GM23338 (cell line): ENCODE measurements around the gene RALGPS1. TPM values are rescaled to one million over a fixed set of nuclear protein-coding genes. Genes with fewer than 3 reads are reported as not detected.

Experiments
- ATAC-seq: fragments of 200-7000 bp; cut with Tn5 transposase; 3 replicates; pipeline ENCODE4 v1.9.1; 2020
- DNase-seq: peaks from one replicate; pipeline ENCODE4 v3.0.0-alpha.2; 2015; ENCODE audit warnings: low spot score
- H2AFZ ChIP-seq: fragments of 200-600 bp; sonication (generic); 2 replicates; pipeline ENCODE4 v1.8.0; 2016; ENCODE audit warnings: antibody characterized with exemption, mild to moderate bottlenecking, moderate library complexity
- H3F3A ChIP-seq: fragments of 200-600 bp; sonication (generic); replicated peaks from 2 replicates; pipeline ENCODE4 v1.8.0; 2017; ENCODE audit warnings: antibody characterized with exemption, mixed run types, low read depth
- H3K27ac ChIP-seq: fragments of 200-600 bp; sonication (generic); 2 replicates; pipeline ENCODE4 v1.6.1; 2016; ENCODE audit warnings: low read depth
- H3K27me3 ChIP-seq: fragments of 200-600 bp; sonication (generic); 2 replicates; pipeline ENCODE4 v1.8.0; 2016; ENCODE audit warnings: mild to moderate bottlenecking, mixed run types, moderate library complexity; ENCODE audit not compliant: insufficient read depth
- H3K36me3 ChIP-seq: fragments of 200-600 bp; sonication (generic); 2 replicates; pipeline ENCODE4 v1.8.0; 2016; ENCODE audit warnings: mild to moderate bottlenecking; ENCODE audit not compliant: insufficient read depth
- H3K4me1 ChIP-seq: fragments of 200-600 bp; sonication (generic); 2 replicates; pipeline ENCODE4 v1.8.0; 2016; ENCODE audit warnings: mild to moderate bottlenecking, moderate library complexity; ENCODE audit not compliant: insufficient read depth
- H3K4me2 ChIP-seq: fragments of 200-600 bp; sonication (generic); 2 replicates; pipeline ENCODE4 v1.7.1; 2017; ENCODE audit warnings: mixed run types
- H3K4me3 ChIP-seq: fragments of 200-600 bp; sonication (generic); 2 replicates; pipeline ENCODE4 v1.6.1; 2016; ENCODE audit warnings: mixed run types
- H3K79me2 ChIP-seq: fragments of 200-600 bp; sonication (generic); replicated peaks from 2 replicates; pipeline ENCODE4 v1.8.0; 2017; ENCODE audit warnings: mild to moderate bottlenecking; ENCODE audit not compliant: insufficient read depth
- H3K9me2 ChIP-seq: fragments of 200-600 bp; sonication (generic); 2 replicates; pipeline ENCODE4 v1.8.0; 2017; ENCODE audit not compliant: insufficient read depth
- H4K20me1 ChIP-seq: fragments of 200-600 bp; sonication (generic); replicated peaks from 2 replicates; pipeline ENCODE4 v1.8.0; 2017; ENCODE audit warnings: mild to moderate bottlenecking; ENCODE audit not compliant: insufficient read depth
- H3K27ac Mint-ChIP-seq: 2 replicates; pipeline ENCODE4 v1.8.0; 2020; ENCODE audit warnings: inconsistent platforms, mild to moderate bottlenecking, moderate library complexity, mixed read lengths
- H3K27me3 Mint-ChIP-seq: 3 replicates; pipeline ENCODE4 v1.8.0; 2022; ENCODE audit warnings: low read depth, mild to moderate bottlenecking, moderate library complexity, mixed read lengths, inconsistent platforms; ENCODE audit not compliant: insufficient read depth, poor library complexity
- H3K36me3 Mint-ChIP-seq: 3 replicates; pipeline ENCODE4 v1.8.0; 2021; ENCODE audit warnings: low read depth, mild to moderate bottlenecking, inconsistent platforms, moderate library complexity, mixed read lengths
- H3K4me1 Mint-ChIP-seq: 3 replicates; pipeline ENCODE4 v1.8.0; 2020; ENCODE audit warnings: mild to moderate bottlenecking, inconsistent platforms, mixed read lengths
- H3K4me3 Mint-ChIP-seq: 3 replicates; pipeline ENCODE4 v1.8.0; 2021; ENCODE audit warnings: moderate library complexity, mild to moderate bottlenecking, inconsistent platforms, mixed read lengths
- H3K9me3 Mint-ChIP-seq: 3 replicates; pipeline ENCODE4 v1.8.0; 2020; ENCODE audit warnings: moderate library complexity, mild to moderate bottlenecking, inconsistent platforms, mixed read lengths
- EZH2 ChIP-seq: fragments of 200-600 bp; sonication (generic); IDR thresholded peaks from one replicate; pipeline ENCODE4 v1.8.0; 2017; ENCODE audit warnings: antibody characterized with exemption, mild to moderate bottlenecking, low read depth; ENCODE audit not compliant: unreplicated experiment
- JUNB ChIP-seq: IDR thresholded peaks from one replicate; pipeline ENCODE4 v1.6.1; 2016; ENCODE audit warnings: antibody characterized with exemption; ENCODE audit not compliant: unreplicated experiment
- ZNF114 ChIP-seq: fragments of 250-450 bp; sonication (Bioruptor Pico); IDR thresholded peaks from 2 replicates; pipeline ENCODE4 v1.5.0; 2020; ENCODE audit warnings: mild to moderate bottlenecking, moderate library complexity
- polyA plus RNA-seq: library from polyadenylated mRNA; unstranded; fragments of >200 nt; fragmentation: Nextera tagmentation; extraction: Ambion mirVana; gene quantifications from 2 replicates; pipeline ENCODE4 v1.2.1, GENCODE V29; 2016
- total RNA-seq: library from RNA; depleted of rRNA; stranded (reverse); fragments of >200 nt; shearing (Covaris generic); gene quantifications from 2 replicates; pipeline ENCODE4 v1.2.3, GENCODE V29; 2014
- TF ChIP-seq, protein P1 (sequence below): fragments of 250-450 bp; sonication (Bioruptor Pico); IDR thresholded peaks from 2 replicates; pipeline ENCODE4 v1.5.0; 2020; ENCODE audit warnings: mild to moderate bottlenecking, moderate library complexity

RALGPS1 gene
- total and polyA plus RNA-seq, 2 experiments from 2014 or later, result 18.2 to 57.1 TPM

DNA sequence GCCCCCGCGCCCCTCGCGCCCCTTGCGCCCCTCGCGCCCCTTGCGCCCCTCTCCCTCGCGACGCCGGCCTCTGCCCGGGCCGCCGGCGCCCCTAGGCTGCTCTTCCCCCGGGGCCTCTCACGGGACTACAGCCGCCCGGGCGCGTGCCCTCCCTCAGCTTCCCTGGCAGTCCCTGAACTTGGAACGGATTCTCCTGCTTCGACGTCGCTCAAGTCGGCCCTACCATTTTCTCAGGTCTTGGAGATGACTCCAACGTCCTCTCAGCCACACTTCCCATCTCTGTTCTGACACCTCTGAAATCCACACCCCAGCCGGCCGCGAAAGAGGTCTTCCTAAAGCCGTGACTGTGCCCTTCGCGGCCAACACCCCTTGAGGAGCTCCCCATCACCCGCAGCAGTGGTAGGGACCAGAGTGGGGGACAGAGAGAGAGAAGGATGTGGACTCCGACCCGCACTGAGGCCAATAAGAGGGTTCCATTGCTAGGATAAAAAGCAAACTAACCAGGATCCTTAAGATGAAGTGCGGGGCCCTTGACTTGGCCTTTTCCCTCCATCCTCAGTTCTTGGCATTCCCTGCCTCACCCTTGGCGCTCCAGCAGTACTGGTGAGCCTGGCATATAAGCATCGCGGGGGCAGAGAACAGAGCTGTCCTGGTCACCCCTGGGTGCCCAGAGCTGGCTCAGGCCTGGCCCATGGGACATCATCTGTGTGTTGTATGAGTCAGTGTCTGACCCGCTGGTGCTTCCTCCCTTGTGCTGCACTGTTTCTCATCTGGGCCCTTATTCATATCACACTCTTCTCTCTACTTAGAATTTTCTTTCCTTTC lies 311.4 kb downstream of the RALGPS1 start:
- DNase-seq, result peak; percentile 62
- Mint-ChIP-seq H3K9me3 (peaks cover 3% of the 10 kb centered on the region; the same call in 1 of the 3 replicates), H3K36me3 (no peaks in the 10 kb centered on the region), H3K27ac (no peak overlapping the region), H3K4me1 (peaks cover 21% of the 10 kb centered on the region), H3K4me3 (peak overlapping the region; percentile 75), H3K27me3 (peaks cover 17% of the 10 kb centered on the region)
- Histone ChIP-seq H3K79me2 (no peaks in the 10 kb centered on the region), H4K20me1 (peaks cover 13% of the 10 kb centered on the region; the same call in 1 of the 2 replicates), H3K4me2 (peak overlapping the region; percentile 84), H3K27ac (no peak overlapping the region), H3K36me3 (no peaks in the 10 kb centered on the region), H3K27me3 (peaks cover 25% of the 10 kb centered on the region), H2AFZ (peak overlapping the region; percentile 83), H3F3A (peaks cover 11% of the 10 kb centered on the region), H3K4me3 (peak overlapping the region; percentile 75), H3K9me2 (no peaks in the 10 kb centered on the region), H3K4me1 (peaks cover 8% of the 10 kb centered on the region; the same call in 1 of the 2 replicates)
- TF ChIP-seq, protein P1, sequence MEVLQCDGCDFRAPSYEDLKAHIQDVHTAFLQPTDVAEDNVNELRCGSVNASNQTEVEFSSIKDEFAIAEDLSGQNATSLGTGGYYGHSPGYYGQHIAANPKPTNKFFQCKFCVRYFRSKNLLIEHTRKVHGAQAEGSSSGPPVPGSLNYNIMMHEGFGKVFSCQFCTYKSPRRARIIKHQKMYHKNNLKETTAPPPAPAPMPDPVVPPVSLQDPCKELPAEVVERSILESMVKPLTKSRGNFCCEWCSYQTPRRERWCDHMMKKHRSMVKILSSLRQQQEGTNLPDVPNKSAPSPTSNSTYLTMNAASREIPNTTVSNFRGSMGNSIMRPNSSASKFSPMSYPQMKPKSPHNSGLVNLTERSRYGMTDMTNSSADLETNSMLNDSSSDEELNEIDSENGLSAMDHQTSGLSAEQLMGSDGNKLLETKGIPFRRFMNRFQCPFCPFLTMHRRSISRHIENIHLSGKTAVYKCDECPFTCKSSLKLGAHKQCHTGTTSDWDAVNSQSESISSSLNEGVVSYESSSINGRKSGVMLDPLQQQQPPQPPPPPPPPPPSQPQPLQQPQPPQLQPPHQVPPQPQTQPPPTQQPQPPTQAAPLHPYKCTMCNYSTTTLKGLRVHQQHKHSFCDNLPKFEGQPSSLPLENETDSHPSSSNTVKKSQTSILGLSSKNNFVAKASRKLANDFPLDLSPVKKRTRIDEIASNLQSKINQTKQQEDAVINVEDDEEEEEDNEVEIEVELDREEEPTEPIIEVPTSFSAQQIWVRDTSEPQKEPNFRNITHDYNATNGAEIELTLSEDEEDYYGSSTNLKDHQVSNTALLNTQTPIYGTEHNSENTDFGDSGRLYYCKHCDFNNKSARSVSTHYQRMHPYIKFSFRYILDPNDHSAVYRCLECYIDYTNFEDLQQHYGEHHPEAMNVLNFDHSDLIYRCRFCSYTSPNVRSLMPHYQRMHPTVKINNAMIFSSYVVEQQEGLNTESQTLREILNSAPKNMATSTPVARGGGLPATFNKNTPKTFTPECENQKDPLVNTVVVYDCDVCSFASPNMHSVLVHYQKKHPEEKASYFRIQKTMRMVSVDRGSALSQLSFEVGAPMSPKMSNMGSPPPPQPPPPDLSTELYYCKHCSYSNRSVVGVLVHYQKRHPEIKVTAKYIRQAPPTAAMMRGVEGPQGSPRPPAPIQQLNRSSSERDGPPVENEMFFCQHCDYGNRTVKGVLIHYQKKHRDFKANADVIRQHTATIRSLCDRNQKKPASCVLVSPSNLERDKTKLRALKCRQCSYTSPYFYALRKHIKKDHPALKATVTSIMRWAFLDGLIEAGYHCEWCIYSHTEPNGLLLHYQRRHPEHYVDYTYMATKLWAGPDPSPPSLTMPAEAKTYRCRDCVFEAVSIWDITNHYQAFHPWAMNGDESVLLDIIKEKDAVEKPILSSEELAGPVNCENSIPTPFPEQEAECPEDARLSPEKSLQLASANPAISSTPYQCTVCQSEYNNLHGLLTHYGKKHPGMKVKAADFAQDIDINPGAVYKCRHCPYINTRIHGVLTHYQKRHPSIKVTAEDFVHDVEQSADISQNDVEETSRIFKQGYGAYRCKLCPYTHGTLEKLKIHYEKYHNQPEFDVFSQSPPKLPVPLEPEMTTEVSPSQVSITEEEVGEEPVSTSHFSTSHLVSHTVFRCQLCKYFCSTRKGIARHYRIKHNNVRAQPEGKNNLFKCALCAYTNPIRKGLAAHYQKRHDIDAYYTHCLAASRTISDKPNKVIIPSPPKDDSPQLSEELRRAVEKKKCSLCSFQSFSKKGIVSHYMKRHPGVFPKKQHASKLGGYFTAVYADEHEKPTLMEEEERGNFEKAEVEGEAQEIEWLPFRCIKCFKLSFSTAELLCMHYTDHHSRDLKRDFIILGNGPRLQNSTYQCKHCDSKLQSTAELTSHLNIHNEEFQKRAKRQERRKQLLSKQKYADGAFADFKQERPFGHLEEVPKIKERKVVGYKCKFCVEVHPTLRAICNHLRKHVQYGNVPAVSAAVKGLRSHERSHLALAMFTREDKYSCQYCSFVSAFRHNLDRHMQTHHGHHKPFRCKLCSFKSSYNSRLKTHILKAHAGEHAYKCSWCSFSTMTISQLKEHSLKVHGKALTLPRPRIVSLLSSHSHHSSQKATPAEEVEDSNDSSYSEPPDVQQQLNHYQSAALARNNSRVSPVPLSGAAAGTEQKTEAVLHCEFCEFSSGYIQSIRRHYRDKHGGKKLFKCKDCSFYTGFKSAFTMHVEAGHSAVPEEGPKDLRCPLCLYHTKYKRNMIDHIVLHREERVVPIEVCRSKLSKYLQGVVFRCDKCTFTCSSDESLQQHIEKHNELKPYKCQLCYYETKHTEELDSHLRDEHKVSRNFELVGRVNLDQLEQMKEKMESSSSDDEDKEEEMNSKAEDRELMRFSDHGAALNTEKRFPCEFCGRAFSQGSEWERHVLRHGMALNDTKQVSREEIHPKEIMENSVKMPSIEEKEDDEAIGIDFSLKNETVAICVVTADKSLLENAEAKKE, result no peak
- TF ChIP-seq ZNF114 (CRISPR knock-in tag) (no peak), JUNB (no peak), EZH2 (peak; percentile 36)
- no peak for ATAC-seq
